ENCODE measurements around the gene SPOCK2.

Gene SPOCK2

DNA sequence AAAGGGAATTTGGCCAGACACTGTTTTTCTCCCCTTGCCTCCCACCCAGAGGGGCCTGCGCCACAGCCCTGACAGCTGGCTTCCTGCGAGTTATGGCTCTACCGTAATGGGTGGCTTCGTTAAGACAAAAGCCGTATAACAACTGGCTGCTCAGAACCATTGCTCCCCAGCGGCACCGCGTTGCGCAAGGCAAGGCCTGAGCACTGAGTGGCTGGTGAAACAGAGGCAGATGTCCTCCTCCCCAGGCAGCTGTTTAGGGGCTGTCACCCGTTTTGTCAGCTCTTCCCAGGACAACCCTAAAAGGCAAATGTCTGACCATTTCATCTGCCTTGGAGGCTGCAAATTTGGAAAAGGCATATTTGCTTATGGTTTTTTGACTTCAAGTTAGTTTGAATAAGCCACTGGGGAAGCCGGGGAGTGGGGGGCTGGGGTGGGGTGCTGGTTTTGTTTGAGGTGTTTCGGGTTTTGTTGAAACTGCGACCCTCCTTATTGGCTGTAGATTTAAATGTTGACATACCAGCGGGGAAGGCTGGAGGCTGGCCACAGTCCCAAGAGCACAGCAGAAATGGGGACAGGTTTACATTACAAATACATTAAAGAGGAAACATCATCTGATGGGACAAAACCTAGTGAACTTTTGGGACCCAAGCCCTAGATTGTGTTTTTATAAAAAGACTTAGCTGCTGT, 681 bp upstream of the SPOCK2 start:
- no peak for DNase-seq (ENCODE audit: low spot score)

DNA sequence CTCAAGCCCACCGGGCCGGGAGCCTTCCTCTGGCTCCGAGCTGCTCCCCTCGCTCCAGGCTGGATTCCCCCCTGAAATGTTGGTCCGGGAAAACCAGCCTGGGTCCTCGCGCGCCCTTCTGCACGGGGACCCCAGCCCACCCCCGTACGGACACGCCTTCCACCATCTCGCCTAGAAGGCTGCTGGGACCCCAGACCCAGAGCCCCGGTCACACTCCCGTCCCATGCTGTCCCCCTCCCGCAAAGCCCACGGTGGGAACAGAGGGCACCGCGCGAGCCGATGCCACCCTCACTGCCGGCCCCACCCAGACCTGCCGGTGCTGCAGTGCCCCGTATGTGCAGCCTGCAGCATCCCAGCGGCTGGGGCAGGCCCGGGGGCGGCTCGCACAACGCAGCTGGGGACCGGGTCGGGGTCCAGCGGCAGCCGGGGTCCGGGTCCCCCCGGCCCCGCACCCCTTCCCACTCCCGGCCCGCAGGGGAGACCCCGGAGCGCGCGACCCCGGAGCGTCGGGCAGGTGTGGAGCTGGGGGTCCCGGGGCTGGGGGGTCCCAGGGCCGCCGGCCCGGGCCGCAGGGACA, 871 bp downstream of the SPOCK2 start:
- DNase-seq (ENCODE audit: low spot score): no peak

DNA sequence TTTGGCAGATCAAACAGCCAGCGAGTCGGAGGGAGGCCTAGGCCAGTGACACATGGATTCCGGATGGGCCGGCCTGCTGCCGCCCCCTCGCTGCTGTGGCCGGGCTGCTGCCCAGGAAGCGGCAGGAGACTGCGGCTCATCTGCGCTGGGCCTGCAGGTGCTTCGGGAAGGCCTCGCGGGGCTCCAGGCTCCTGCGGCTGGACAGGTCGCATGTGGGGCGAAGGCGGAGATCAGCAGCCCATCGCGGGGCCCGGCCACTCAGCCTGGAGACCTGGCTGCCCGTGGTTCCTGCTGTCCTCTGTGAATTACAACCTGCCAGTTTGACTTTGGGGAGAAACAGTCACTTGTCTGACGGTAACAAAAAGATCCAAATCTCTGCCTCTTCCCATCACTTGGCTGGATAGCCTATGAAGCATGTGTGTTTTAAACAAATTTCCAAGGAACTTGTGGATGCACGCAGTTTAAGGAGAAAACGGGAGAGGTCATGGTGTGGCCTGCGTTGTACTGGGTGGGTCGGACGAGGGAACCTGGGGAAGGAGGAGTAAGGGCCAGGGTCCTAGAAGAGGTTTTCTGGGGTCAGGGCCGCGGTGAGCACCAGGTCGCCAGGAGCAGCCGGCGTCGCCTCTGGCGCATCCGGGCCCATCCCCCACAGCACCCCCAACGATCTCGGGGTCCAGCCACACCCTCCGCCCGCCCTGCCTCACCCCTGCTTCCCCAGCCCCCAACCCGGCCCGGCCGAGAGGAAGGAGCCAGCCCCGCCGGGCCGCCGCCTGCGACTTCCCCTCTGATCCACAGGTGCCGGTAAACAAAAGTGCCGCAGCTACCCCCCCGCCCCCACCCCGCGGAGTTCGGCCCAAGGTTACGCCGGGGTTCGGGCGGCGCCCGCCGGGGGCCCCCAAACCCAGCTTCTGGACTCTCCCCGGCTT, 1.6 kb downstream of the SPOCK2 start:
- DNase-seq (ENCODE audit: low spot score): no peak

DNA sequence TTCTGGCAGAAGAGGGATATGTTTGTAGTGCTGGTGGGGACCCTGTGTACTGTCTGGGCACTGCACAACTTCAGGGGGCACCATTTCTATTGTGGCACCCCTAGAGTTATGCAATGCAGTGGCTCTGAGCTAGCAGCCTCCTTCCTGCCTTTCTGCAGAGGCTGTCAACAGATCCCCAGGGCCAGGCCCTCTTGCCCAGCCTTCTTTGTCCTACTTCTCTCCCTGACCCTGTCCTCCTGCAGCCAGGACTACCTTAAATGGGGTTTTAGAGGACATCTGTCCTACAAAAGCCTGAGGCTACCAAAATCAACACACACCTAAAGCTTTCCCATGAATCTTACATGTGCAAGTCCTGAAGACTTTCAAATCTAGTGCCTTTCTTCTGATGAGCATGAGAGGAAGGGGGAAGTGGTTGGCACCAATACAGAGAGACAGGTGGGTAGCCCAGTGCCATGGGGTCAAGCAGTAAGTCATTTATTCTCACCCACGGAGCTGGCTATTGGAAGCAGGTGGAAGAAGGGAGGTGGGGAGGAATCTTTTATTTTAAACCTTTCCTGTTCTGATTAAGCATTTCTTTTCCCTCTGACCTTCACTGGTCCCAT, 2.4 kb downstream of the SPOCK2 start:
- no peak for DNase-seq (ENCODE audit: low spot score)

GRCh38 chr10:72085166-72085565, 3.2 kb downstream of the SPOCK2 start:
- DNase-seq (ENCODE audit: low spot score): no peak

GRCh38 chr10:72083790-72084459, 4.4 kb downstream of the SPOCK2 start:
- DNase-seq (ENCODE audit: low spot score): no peak

DNA sequence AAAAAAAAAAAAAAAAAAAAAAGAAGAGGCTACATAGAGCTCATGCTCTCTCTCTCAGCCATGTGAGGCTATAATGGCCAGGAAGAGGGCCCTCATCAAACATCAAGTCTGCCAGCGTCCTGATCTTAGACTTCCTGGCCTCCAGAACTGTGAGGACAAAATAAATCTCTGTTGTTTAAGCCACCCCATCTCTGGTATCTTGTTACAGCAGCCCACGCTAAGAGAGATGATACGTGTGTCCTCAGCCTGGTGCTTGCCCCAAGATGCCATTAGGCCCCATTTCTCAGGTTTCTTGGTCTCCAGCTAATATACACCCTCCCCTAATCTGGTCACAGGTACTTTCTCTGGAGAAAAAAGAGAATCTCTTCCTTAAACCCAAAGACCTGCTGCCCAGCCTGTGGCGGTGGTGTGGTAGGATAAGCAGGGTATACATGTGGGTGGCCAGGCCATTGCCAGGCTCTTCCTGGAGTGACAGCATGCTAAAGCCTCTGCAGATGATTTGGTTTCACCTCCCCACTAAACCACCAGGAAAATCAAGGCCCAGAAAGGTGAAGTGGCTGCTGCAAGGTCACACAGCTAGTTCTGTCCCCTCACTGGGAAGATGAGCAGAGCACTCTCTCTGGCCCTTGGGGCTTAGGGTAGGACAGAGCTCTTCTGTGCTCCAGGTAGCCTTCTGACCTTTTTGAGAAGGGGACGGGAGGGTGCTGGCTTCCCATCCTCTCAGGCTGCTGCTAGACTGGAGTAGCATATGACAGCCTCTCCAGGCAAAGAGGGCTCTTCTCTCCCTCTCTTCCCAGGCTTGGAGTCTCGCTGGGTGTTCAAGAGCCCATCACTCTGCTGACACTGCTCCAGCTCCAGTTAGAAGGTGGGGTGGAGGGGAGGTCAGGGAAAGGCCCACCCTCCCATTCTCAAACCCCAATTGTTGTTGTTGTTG, 5.2 kb downstream of the SPOCK2 start:
- DNase-seq (ENCODE audit: low spot score): no peak

GRCh38 chr10:72081772-72082590, 6.4 kb downstream of the SPOCK2 start:
- no peak for DNase-seq (ENCODE audit: low spot score)

DNA sequence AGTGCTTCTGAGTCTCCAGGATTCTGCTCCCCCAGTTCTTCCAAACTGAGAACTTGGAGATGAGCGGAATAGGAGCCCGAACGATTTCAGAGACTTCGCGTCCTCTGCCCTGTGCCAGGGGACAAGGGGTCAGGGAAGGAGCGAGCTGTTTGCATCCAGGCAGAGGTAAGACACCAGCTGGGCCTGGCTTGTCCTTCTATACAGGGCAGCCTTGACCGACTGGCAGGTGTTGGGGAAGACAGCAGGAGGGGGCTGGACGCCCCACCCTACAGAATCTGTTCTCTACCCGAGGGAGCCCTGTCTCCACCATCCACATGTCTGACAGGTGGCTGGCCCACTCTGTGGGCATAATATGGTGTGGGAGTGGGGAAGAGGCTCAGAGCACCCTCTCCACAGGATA, 7.1 kb downstream of the SPOCK2 start:
- no peak for DNase-seq (ENCODE audit: low spot score)

DNA sequence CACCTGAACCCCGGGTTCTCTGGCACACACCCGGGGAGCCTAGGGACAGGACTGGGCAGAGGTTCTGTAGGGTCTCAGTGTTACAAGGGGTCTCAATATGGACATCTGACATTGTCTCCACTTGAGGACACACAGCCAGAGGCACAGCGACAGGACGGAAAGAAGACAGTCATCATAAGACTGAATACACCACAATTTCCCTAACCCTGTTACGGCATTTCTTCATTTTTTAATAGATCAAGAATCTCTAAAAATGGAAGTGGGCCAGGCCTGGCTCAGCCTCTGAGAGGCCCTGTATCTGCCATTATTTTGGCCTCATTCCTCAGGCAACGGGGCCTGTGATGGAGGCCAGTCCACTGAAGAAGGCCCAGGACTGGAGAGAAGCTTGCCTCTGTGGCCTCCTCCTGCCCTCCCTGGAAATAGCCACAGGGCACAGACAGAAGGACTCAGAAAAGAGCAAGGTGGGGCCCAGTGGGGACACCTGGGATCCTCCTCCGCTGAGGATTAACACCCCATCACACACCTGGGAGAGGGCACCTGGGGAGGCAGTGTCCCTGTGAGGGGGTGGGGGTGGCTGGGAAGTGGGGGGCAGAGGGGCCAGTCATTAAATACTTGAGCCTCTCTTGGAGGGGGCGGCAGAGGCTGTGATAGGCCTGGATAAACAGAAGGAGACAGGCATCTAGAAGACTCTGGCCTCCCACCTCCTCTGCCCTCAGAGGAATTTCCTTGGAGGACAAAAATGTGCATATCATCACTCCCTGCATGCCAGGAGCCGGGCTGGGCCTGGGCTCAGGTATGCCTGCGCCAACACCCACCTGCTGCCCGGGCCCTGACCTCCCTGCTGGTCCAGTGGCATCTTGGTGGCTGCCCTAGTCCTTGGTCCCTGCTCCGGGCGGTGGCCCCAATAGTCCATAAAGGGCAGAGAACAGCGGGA, 8.0 kb downstream of the SPOCK2 start:
- DNase-seq (ENCODE audit: low spot score): no peak

GRCh38 chr10:72079356-72079755, 9.0 kb downstream of the SPOCK2 start:
- DNase-seq (ENCODE audit: low spot score): peak; percentile 33

DNA sequence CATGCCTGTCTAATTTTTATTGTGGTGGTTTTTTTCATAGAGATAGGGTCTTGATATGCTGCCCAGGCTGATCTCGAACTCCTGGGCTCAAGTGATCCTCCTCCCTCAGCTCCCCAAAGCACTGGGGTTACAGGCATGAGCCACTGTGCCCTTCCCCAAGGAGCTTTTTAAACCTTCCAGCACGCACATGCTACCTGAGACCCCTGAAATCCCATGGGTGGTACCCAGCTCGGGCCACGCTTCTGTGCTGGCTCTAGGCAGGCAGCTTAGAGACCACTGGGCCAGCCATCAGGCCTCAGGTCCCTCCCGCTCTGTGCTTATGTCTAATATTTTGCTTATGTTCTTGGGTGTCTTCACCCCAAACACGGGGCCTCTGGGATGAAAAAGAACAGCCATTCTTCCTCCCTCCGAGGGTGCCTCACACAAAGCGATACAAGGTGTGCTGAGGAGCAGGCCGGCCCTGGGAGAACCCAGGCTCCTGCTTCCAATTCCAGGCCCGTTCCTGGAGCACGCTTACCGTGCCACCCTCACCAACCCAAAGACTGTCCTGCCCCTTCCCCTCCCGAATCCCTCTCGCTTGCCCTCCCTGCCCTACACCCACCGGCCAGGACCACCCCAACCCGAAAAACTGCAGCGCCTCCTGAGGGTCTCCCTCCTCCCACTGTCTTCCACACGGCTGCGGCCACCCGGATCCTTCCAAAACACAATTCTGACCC, 10.9 kb downstream of the SPOCK2 start:
- DNase-seq (ENCODE audit: low spot score): no peak

GRCh38 chr10:72076756-72077155, 11.6 kb downstream of the SPOCK2 start:
- no peak for DNase-seq (ENCODE audit: low spot score)

GRCh38 chr10:72075376-72076115, 12.8 kb downstream of the SPOCK2 start:
- DNase-seq (ENCODE audit: low spot score): no peak

DNA sequence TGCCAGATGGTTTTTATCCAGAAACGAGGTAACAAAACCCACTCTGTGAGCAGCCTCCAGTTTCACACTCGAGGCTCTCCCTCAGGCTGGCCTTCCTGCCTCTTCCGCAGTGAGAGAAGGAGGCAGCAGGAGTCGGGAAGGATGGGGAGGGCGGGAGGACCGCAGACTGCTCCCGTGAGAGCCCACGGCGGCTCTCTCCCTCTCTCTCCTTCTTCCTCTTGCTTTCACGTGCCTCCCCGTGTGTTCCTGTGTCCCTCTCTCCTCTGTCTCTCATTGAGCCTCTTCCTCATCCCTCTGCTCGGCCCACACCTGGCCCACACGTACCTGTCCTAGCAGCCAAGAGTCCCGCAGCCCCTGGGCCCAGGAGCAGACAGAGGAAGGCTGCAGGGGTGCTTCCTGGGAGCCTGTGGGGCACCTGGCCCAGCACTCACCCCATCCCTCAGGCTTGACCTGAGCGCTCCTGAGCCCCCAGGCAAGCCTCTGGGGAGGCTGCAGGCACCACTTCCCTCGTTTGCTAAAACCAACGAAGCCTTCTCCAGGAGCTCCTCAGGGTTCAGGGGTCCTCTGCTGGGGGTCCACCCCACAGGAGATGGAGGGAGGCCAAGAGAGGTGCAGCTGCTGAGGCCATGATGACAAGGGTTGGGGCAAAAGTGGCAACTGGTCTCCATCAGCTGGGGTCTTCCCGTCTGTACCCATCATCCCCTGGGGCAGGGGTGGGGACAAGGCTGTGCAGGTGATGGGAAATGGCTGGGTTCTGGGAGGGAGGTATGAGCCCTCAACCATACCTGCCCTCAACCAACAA, 13.6 kb downstream of the SPOCK2 start:
- no peak for DNase-seq (ENCODE audit: low spot score)

GRCh38 chr10:72073708-72074573, 14.4 kb downstream of the SPOCK2 start:
- DNase-seq (ENCODE audit: low spot score): no peak
